ENCODE results near the gene MXD1.
A peak's percentile ranks its signal among the peaks of the same experiment; 100 is the strongest.

Gene MXD1

DNA sequence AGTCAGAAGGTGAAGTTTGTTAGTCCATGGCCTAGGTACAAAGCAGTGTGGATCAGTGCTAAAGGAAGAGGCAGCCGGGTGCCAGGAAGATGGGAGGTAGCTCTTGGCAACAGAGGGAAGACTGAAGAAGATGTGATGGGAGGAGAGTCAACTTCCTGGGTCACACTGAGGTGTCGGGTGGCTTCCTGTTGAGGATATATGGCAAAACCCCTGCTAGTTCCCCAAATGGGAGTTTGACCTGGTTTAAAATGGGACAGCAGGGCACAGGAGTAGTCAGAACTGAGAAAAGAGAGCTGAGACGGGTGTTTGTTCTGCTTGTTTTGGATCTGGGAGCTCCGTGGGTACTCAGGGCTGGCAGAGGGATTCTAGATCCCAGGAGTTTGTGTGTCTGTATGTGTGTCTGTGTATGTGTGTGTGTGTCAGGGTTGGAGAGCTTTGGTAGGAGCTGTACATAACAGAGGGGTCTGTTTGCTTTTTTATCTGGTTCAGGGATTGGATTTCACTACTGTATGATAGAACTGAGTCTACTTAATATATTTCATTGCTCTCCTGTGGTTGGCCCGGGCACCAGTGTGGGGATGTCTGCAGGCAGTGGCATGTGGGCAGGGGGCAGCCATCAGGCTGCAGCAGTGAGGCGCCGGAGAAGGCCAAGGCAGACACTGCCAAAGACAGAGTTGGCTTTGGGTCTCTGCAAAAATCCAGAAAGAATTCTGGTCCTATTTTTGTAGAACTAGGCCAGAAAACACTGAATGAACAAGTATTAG is 17.1 kb downstream of the MXD1 start:
- peak overlapping the region in 7 of 21 experiments; percentile 1 to 34 (median 19) for H3K27ac ChIP-seq
- no peak overlapping the region for H3K4me3 ChIP-seq

GRCh38 chr2:69932596-69932922 is 17.6 kb downstream of the MXD1 start:
- H3K27ac ChIP-seq = peak overlapping the region in 4 of 21 experiments; percentile 1 to 21 (median 12)
- H3K4me3 ChIP-seq = no peak overlapping the region

DNA sequence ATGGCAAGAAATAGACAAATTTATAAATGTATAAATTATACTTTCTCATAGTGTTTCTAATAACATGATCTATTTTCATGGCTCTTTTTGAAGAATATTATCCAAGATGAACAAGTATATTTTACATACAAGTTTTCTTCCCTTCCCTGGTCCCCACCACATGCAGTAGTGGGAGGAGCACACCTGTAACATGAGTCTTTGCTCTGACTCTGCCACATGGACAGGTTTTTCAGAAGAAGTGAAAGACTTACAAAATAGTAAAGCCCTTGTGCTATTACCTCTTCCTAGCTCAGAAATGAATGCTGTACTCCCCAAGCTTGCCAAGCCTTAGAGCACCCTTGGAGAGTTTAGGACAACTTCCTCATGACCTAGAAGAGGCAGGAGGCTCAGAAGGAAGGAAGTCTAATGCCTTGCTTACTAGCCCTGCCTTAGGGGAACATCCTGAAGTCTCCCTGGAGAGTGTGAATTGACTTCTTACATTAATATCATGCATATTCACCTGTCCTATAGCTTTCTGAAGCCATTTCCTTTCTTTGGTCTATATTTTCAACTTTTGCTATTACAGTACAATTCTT is 18.4 kb downstream of the MXD1 start:
- H3K27ac ChIP-seq = peak overlapping the region in 4 of 21 experiments; percentile 2 to 38 (median 28)
- no peak overlapping the region for H3K4me3 ChIP-seq

DNA sequence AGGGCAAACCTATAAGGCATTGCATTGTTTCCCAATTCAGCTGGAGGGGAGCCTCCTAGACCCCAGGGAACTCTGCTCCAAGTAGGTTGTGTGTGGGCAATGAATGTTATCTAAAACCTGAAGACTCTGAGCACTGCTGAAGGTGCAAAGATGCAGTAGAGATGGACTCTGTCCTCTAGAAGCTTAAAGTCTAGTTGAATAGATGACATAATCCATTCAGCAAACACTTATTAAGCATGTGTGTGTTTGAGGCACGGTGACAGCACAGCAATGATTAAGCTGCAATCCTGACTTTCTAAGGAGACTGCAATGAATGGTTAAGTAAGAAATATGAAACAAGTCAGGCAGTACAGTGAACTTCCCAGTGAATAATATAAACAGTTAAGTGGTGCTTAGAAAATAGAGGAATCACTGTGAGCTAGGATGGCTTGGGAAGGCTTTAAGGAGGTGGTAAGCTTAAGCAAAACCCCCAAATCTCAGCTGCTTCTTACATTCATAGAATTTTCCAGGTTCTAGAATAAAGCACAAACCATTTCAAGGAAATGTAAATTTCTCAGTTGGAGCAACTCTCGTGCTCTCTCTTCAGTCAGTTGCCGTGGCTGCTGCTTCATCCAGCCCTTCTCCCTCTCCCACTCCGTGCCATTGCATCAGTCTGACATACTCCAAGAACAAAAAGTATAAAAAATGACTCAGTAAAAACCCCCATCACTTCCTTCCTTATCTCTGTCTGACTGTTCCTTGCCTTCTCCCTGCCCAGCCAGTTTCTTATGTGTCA is 19.1 kb downstream of the MXD1 start:
- peak overlapping the region in 6 of 21 experiments; percentile 2 to 60 (median 35) for H3K27ac ChIP-seq

GRCh38 chr2:69934614-69934908 is 19.7 kb downstream of the MXD1 start:
- H3K27ac ChIP-seq = peak overlapping the region in 3 of 21 experiments; percentile 8 to 45 (median 32)

More for the DNA sequence above, 19.1 kb downstream of the MXD1 start:
- no peak overlapping the region for H3K4me3 ChIP-seq

DNA sequence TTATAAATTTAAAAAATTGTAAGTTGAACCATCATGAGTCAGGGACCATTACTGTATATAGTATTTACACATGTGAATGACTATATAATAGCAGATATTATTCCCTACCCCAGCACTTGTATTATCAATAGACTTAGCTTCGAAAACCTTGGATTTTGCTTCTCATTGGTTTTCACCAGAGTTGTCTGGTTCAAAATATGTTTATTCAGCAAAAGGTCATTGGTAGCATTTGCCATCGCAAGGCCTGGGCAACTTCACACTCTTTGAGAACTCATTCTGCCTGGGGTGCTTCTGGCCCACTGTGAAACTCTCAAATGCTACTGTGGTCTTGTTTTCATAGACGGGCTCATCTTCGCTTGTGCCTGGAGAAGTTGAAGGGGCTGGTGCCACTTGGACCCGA is 20.1 kb downstream of the MXD1 start:
- H3K27ac ChIP-seq = peak overlapping the region in 1 of 21 experiments; percentile 8
- H3K4me3 ChIP-seq = no peak overlapping the region

More at GRCh38 chr2:69934614-69934908, 19.7 kb downstream of the MXD1 start:
- H3K4me3 ChIP-seq = no peak overlapping the region

DNA sequence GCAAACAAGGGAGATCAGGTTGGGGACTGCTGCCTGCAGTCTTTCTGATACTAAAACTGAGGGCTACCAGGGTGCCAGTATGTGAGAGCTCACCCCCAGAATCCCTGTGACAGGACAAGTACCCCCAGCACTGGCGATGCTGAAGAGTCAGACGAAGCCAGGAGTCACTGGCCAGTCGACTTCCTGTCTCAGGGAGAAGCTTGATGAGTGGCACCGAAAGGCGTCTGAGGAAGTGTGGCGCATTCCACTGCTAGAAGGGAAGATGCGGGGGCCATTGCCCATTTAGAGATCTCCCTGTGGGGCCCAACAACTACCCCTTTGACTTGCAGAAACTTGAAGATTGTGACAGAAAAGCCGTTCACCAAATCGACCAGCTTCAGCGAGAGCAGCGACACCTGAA is 22.0 kb downstream of the MXD1 start:
- H3K27ac ChIP-seq = no peak overlapping the region

GRCh38 chr2:69937968-69938367 is 23.1 kb downstream of the MXD1 start:
- Histone ChIP-seq H3K4me3 (no peak overlapping the region), H3K27ac (no peak overlapping the region)

More for the DNA sequence above, 22.0 kb downstream of the MXD1 start:
- H3K4me3 ChIP-seq = no peak overlapping the region

GRCh38 chr2:69939722-69940121 is 24.8 kb downstream of the MXD1 start:
- Histone ChIP-seq H3K27ac (no peak overlapping the region), H3K4me3 (no peak overlapping the region)

DNA sequence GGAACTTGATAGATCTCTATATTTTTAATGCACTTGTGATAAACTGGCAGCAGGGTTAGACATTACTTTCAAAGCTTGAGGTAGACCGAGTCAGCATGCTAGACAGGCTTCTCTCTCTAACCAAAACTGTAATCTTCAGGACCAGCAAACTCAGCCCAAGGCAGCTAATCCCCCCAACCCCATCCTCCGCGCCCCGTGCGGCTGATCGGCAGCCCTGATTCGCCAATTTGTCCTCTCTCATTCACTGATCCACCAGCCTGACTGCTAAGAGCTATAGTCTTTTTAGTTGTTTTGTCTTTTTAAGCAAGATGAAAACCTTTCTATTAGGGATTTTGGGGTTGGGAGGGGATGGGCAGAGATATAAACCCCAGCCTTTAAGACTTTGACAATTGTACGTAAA is 25.8 kb downstream of the MXD1 start:
- Histone ChIP-seq H3K4me3 (no peak overlapping the region), H3K27ac (no peak overlapping the region)

DNA sequence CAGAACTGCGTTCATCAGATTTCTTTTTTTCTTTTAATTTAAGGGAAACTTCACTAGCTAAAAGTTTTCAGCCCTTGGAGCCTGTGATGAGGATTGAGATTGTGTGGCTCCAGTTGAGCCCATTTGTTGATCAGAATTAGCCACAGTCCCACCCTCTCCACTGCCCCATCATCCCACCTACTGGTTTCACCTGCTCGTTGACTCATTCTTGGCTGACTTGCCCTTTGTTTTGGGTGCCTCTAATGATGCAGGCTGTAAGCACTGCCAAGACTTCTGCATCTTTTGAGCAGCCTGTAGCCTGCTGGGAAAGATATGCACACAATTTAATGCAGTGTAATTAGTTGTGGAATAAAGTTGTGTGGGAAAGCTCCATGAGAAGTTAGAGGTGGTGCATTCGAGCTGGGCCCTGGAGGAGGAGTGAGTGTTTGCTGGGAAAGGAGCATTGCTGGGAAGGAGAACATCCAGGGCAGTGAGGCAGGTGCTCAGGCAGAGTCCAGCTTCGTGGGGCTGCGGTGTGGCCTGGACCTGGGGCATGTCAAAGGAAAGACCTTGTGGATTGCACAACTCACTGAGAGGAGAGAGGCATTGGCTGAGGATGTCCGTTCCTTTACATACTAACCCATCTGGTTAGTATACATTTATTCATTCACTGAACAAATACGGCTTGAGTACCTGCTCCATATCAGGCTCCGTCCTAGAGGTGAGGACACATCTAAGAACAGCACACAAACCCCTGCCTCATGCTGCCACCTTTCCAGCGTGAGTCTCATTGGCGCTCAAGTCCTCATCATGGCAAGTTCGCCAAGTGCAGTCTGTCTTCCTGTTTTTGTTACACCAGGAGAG is 28.3 kb downstream of the MXD1 start:
- Histone ChIP-seq H3K27ac (peak overlapping the region in 4 of 21 experiments; percentile 57 to 78 (median 66)), H3K4me3 (no peak overlapping the region)

- H3K4me3 ChIP-seq = no peak overlapping the region
Measured at GRCh38 chr2:69943843-69944525, 29.1 kb downstream of the MXD1 start.

GRCh38 chr2:69944756-69945155 is 29.8 kb downstream of the MXD1 start:
- Histone ChIP-seq H3K27ac (peak overlapping the region in 6 of 21 experiments; percentile 29 to 78 (median 70)), H3K4me3 (no peak overlapping the region)

More at GRCh38 chr2:69943843-69944525, 29.1 kb downstream of the MXD1 start:
- peak overlapping the region in 6 of 21 experiments; percentile 3 to 78 (median 42) for H3K27ac ChIP-seq

- Histone ChIP-seq H3K4me3 (no peak overlapping the region), H3K27ac (peak overlapping the region in 14 of 21 experiments; percentile 3 to 78 (median 59))
Measured at GRCh38 chr2:69945441-69945840, 30.5 kb downstream of the MXD1 start.

DNA sequence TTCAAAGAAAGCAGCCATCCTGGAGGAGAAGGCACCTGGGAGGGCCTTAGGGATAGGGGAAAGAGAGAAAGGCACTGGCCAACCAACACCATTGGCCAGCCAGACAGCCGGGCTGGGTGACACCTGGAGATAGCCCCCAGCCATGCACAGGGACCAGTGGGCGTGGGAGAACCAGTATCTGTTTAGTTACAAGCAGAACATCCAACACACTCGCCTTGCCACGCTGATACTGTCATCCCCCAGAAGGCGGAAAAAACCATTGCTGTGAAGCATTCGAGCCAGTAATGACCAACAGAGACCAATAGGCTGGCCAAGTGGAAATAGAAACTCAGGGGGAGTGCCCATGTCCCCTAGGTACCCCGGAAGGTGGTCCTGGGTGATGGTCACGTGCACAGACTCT is 31.0 kb downstream of the MXD1 start:
- Histone ChIP-seq H3K27ac (peak overlapping the region in 17 of 21 experiments; percentile 3 to 81 (median 62)), H3K4me3 (no peak overlapping the region)

DNA sequence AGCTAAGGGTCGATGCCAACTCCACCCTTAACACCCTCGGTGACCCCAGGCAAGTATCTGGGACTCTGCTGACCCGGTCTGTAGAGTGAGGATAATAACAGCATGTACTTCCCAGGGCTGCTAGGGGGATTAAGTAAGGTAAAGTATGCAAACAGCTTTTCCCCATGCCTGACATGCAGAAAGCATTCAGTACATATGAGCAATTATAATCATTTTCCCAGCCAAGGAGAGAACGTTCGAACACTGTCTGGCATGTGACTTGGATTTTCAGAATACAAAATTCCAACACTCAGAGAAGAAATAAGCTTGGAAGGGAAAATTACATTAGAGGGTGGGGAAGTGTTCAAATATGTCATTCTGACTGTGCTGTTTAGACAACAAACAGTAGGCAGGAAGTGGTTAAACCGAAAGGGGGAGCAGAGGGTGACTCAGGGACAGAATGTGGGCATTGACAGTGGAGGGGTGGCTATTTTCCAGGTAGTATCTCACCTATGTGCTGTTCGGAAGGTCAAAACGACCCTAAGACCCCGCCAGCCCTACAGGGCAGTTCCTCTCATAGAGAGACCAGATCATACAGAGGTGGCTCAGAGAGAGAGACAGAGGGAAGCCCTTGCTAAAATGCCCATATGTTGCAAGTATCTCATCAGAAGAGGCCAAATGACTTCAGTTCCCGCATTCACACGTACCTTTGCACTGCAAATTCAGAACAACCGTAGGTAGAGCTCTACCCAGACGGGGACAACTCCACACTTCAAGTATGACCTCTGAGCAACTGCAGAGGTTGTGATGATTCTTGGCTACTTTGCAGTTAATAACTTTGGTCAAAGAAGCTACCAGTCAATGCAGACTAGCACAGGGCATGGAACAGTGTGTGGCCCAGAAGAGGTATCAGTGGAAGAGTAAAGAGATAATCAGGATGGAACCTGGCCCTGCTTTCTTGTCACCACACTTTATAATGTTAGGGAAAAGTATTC is 31.7 kb downstream of the MXD1 start:
- Histone ChIP-seq H3K27ac (peak overlapping the region in 16 of 21 experiments; percentile 14 to 81 (median 62)), H3K4me3 (no peak overlapping the region)

DNA sequence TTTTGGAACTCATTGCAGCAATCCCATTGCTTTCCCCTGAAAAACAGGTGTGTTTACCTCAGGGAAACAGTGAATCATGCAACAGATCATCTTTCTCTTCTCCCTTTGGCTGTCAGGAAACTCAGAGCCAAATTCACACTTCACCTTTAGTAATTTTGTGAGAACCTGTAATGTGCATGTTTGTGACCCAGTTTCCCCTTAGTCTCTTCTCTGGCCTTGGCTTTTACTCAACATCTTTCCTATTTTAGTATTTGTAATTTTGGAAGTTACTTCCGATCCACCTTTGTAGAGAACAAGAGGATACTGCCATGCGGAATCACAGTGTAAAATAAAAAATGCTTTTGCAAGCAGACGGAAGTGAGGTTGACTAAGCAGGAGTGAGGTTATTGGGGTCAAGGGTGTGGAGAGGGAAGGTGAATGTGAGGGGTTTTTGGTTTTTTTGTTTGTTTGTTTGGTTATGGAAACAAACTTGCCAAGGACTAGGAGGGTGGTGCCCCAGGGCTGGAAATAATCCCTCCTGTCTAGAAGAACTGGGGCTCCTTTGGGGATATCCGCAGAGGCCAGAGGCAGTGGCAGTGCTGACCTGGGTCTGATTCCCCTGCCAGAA is 32.5 kb downstream of the MXD1 start:
- Histone ChIP-seq H3K4me3 (no peak overlapping the region), H3K27ac (peak overlapping the region in 14 of 21 experiments; percentile 14 to 81 (median 62))
